OCI-LY7 (cell line): ENCODE measurements around the gene RNF26. TPM values are rescaled to one million over a fixed set of nuclear protein-coding genes. Genes with fewer than 3 reads are reported as not detected.

Experiments used
- BruUV-seq: library from RNA; stranded (reverse); fragments of 400-500 nt; replicated peaks from 2 replicates; lab custom pipeline; 2021; lab: Mats Ljungman, UMichigan
- CTCF ChIA-PET: fragments of 300-600 bp; sonication (Branson Sonifier 250); formaldehyde crosslinking; loops from one replicate; lab custom pipeline; 2022; ENCODE audit warnings: antibody characterized with exemption; ENCODE audit not compliant: unreplicated experiment; lab: Charles Lee
- POLR2A ChIA-PET: fragments of 300-600 bp; sonication (Branson Sonifier 250); formaldehyde crosslinking; loops from one replicate; lab custom pipeline; 2022; ENCODE audit warnings: antibody characterized with exemption; lab: Charles Lee
- DNase-seq: peaks from one replicate; pipeline ENCODE4 v3.0.0-alpha.2; 2015; ENCODE audit warnings: low spot score
- H2AFZ ChIP-seq: fragments of 200-600 bp; sonication (generic), shearing (Covaris generic); 2 replicates; pipeline ENCODE4 v1.6.1; 2014; ENCODE audit warnings: mild to moderate bottlenecking, antibody characterized with exemption, low read length, moderate library complexity
- H3K27ac ChIP-seq: fragments of 200-600 bp; sonication (generic); 2 replicates; pipeline ENCODE4 v1.5.1; 2014; ENCODE audit warnings: mixed run types, low read depth, mild to moderate bottlenecking, moderate library complexity, low read length, inconsistent platforms; ENCODE audit not compliant: poor library complexity, severe bottlenecking
- H3K36me3 ChIP-seq: fragments of 200-600 bp; sonication (generic); 2 replicates; pipeline ENCODE4 v1.6.1; 2014; ENCODE audit warnings: mild to moderate bottlenecking, antibody characterized with exemption, low read length, moderate library complexity, mixed read lengths; ENCODE audit not compliant: insufficient read depth
- H3K4me1 ChIP-seq: fragments of 200-600 bp; sonication (generic); 2 replicates; pipeline ENCODE4 v1.5.1; 2014; ENCODE audit warnings: mild to moderate bottlenecking, low read length; ENCODE audit not compliant: insufficient read depth, poor library complexity, severe bottlenecking
- H3K4me2 ChIP-seq: fragments of 200-600 bp; sonication (generic); 2 replicates; pipeline ENCODE4 v1.6.1; 2014; ENCODE audit warnings: mild to moderate bottlenecking, low read length
- H3K4me3 ChIP-seq: fragments of 200-600 bp; sonication (generic); 2 replicates; pipeline ENCODE4 v1.5.1; 2014; ENCODE audit warnings: mild to moderate bottlenecking, low read depth, low read length; ENCODE audit not compliant: poor library complexity, severe bottlenecking
- H3K79me2 ChIP-seq: fragments of 200-600 bp; sonication (generic); 2 replicates; pipeline ENCODE4 v1.6.1; 2016; ENCODE audit warnings: low read depth, mild to moderate bottlenecking, low read length, moderate library complexity, mixed read lengths; ENCODE audit not compliant: insufficient read depth
- H3K9me2 ChIP-seq: fragments of 200-600 bp; sonication (generic); 2 replicates; pipeline ENCODE4 v1.6.1; 2016; ENCODE audit warnings: mild to moderate bottlenecking, low read length, mixed read lengths; ENCODE audit not compliant: insufficient read depth
- H3K9me3 ChIP-seq: fragments of 200-600 bp; sonication (generic); 2 replicates; pipeline ENCODE4 v1.6.1; 2014; ENCODE audit warnings: mild to moderate bottlenecking, mixed run types, low read length, mixed read lengths
- H4K20me1 ChIP-seq: fragments of 200-600 bp; sonication (generic); 2 replicates; pipeline ENCODE4 v1.6.1; 2014; ENCODE audit warnings: mild to moderate bottlenecking, antibody characterized with exemption, low read length, moderate library complexity, mixed read lengths; ENCODE audit not compliant: insufficient read depth
- EZH2phosphoT487 ChIP-seq: fragments of 200-600 bp; sonication (generic); IDR thresholded peaks from 2 replicates; pipeline ENCODE4 v1.6.1; 2018; ENCODE audit warnings: low read depth, borderline replicate concordance, mild to moderate bottlenecking, mixed run types, antibody characterized with exemption, low read length, moderate library complexity, mixed read lengths
- intact Hi-C: fragments of 100-400 bp; cut with micrococcal nuclease; formaldehyde crosslinking; loops from one replicate; pipeline ENCODE4 v1.10.0; 2022; ENCODE audit not compliant: unreplicated experiment
- total RNA-seq, 2 experiments: library from RNA; depleted of rRNA in 1 of 2; stranded (reverse); fragments of >200 nt in 1 of 2; shearing (Covaris generic) in 1 of 2; gene quantifications; 2 replicates each; pipeline ENCODE4 v1.2.3, GENCODE V29; 2014 to 2022
- TF ChIP-seq, protein P1 (sequence below): fragments of 200-600 bp; sonication (generic); conservative IDR thresholded peaks from 2 replicates; pipeline ENCODE4 v1.5.1; 2014; ENCODE audit warnings: mild to moderate bottlenecking, antibody characterized with exemption, low read length, moderate library complexity, mixed read lengths

RNF26 gene
- total RNA-seq, 2 experiments from 2014 or later = 13.9 to 52.5 TPM

DNA sequence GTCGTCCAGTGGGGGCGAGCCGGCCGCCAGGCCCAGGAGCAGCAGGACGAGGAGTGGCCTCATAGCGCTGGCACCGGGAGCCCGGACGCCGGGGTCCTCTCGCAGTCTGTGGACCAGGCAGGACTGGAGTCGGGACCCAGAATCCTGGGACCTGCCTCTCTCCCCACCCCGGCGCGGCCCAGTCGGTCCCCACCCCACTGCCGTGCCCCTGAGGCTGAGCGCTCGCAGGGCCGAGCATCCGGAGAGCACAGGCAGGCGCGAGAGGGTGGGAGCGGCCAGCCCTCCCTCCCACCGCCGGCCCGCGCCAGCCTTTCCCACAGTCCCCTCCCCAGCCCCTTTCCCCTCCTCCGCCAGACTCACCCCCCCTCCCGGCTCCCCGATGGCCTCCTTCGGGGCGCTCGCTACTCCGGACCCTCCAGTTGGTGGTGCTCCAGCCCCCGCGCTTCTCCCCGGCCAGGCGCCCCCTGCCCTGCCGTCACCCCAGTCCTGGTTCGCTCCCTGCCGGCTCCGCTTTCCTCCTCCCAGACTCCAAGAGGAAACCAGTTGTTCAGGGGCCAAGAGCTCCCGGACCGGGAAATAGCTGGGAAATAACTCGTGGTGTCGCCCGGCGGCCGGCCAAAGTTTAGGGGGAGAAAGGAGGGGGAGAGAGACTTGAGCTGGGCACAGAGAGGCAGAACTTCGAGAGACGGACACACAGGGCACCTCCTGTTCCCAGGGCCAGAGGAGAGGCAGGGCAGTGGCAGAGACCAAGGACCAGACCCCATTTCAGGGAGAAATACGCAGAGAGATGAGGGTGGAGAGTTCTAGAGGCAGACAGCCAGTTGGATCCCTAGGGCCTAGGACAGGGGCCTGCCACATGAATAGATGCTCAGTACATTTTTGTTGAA is 6.3 kb downstream of the RNF26 start, which contains the start of gene C1QTNF5:
C1QTNF5 (minus strand) TSS at position 549 of the 887 bp plus-strand sequence; CDS start at position 63, 486 bp downstream.
- H4K20me1 ChIP-seq = no peaks in the 10 kb centered on the region
- ChIA-PET CTCF (interaction anchor here (1.0 to 1.3 kb wide), 3 partner anchors 10 to 36 kb away, joined by 4 to 6 read pairs (median 4); no protein-coding TSS in a partner anchor), POLR2A (interaction anchor here (0.6 to 0.8 kb wide), 2 partner anchors 27 to 63 kb away, joined by 3 to 4 read pairs; no protein-coding TSS in a partner anchor)
- no peak within 1 kb of the TSS for H3K27ac ChIP-seq
- H3K4me1 ChIP-seq = peaks cover 34% of the 10 kb centered on the region
- intact Hi-C loops = no loop called here
- no peaks in the 10 kb centered on the region for H3K9me2 ChIP-seq
- no peak for DNase-seq
- H2AFZ ChIP-seq = no peak within 1 kb of the TSS
- H3K9me3 ChIP-seq = no peaks in the 10 kb centered on the region
- no peak within 1 kb of the TSS for H3K4me2 ChIP-seq
- peaks cover 6% of the 10 kb centered on the region; the same call in 1 of the 2 replicates for H3K36me3 ChIP-seq
- H3K4me3 ChIP-seq = no peak within 1 kb of the TSS
- TF ChIP-seq, protein P1, sequence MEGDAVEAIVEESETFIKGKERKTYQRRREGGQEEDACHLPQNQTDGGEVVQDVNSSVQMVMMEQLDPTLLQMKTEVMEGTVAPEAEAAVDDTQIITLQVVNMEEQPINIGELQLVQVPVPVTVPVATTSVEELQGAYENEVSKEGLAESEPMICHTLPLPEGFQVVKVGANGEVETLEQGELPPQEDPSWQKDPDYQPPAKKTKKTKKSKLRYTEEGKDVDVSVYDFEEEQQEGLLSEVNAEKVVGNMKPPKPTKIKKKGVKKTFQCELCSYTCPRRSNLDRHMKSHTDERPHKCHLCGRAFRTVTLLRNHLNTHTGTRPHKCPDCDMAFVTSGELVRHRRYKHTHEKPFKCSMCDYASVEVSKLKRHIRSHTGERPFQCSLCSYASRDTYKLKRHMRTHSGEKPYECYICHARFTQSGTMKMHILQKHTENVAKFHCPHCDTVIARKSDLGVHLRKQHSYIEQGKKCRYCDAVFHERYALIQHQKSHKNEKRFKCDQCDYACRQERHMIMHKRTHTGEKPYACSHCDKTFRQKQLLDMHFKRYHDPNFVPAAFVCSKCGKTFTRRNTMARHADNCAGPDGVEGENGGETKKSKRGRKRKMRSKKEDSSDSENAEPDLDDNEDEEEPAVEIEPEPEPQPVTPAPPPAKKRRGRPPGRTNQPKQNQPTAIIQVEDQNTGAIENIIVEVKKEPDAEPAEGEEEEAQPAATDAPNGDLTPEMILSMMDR = no peak
- BruUV-seq = no TSS peak
- no peaks in the 10 kb centered on the region; the same call in 1 of the 2 replicates for H3K79me2 ChIP-seq

DNA sequence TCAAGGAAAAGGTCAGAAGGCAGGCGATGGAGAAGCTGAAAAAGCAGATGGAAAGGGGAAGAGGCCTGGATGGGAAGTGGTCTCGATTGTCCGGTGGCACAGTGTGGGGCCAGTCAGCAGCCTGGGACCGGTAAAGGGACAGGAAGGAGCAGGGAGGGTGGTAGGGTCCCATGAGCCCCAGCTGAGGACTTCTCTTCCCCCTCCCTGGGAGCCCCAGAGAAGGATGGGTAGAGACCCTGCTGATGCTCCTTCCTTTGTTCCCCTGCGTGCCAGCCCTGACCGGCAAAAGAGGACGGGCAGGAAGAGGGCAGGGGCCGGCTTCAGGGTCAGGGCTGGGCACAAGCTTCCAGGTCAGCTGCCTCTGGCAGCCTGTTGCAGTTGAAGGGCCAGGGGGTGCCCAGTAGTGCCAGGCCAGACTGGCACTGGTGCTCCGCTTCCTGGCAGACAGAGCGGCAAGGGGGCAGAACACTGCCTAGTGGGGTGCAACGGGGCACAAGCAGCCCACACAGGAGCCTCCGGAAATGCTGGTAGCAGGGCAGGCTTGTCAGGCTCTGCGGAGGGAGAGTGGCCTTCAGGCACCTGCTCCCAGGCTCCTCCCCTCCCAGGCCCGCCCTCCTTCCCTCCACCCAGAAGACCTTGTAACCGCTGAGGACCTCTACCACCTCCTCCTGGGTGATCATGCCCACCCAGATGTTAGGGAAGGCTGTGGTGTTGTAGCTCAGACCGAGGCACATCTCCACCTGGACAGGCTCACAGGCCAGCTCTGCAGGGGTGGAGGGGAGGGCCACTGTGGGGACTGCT is 7.1 kb downstream of the RNF26 start:
- DNase-seq = no peak
- Histone ChIP-seq H3K4me2 (no peak overlapping the region), H3K27ac (no peak overlapping the region), H3K9me2 (no peaks in the 10 kb centered on the region), H3K4me1 (peaks cover 33% of the 10 kb centered on the region), H2AFZ (no peak overlapping the region), H4K20me1 (no peaks in the 10 kb centered on the region), H3K4me3 (no peak overlapping the region), H3K79me2 (no peaks in the 10 kb centered on the region), H3K36me3 (peaks cover 3% of the 10 kb centered on the region; the same call in 1 of the 2 replicates), H3K9me3 (no peaks in the 10 kb centered on the region)
- no TSS peak for BruUV-seq
- ChIA-PET CTCF (interaction anchor here (1.1 to 1.3 kb wide), 2 partner anchors 9 to 15 kb away, joined by 4 to 6 read pairs; no protein-coding TSS in a partner anchor), POLR2A (interaction anchor here (0.8 kb wide), 1 partner anchor 64 kb away, joined by 4 read pairs; no protein-coding TSS in a partner anchor)
- no peak for TF ChIP-seq EZH2phosphoT487
- TF ChIP-seq, protein P1 = no peak
- intact Hi-C loops = no loop called here
